Choroid plexus epithelial cell (primary cell): Measurements from ENCODE around the gene NAPSA.
"Not testable (repeated sequence)": the region's sequence is repeated elsewhere in the genome, so short reads cannot be mapped to it uniquely, and the experiment has no call there.

Experiments
- DNase-seq: peaks from one replicate; pipeline ENCODE4 v3.0.0-alpha.2; 2010; ENCODE audit warnings: low read depth
- H3K4me3 ChIP-seq: 2 replicates; pipeline ENCODE4 v1.5.1; 2011; ENCODE audit warnings: low read depth, mild to moderate bottlenecking, control low read depth, low read length, moderate library complexity
- CTCF ChIP-seq: conservative IDR thresholded peaks from 2 replicates; pipeline ENCODE4 v1.5.1; 2011; ENCODE audit warnings: low read depth, mild to moderate bottlenecking, control low read depth, inconsistent platforms, low read length, moderate library complexity

Gene NAPSA

GRCh38 chr19:50393589-50393988 is 28.1 kb upstream of the NAPSA start:
- H3K4me3 ChIP-seq: no peak overlapping the region
- no peak for TF ChIP-seq CTCF
- no peak for DNase-seq

- no peak for DNase-seq
- H3K4me3 ChIP-seq: no peak overlapping the region
- TF ChIP-seq CTCF: no peak
Measured at GRCh38 chr19:50392759-50393158, 27.3 kb upstream of the NAPSA start.

GRCh38 chr19:50390952-50391351 is 25.5 kb upstream of the NAPSA start:
- H3K4me3 ChIP-seq, DNase-seq: not testable (repeated sequence)

- DNase-seq, H3K4me3 ChIP-seq: not testable (repeated sequence)
Measured at GRCh38 chr19:50390295-50390694, 24.9 kb upstream of the NAPSA start.

GRCh38 chr19:50387868-50388245 is 22.4 kb upstream of the NAPSA start:
- no peak for TF ChIP-seq CTCF
- no peak for DNase-seq

GRCh38 chr19:50387176-50387867 is 21.9 kb upstream of the NAPSA start:
- TF ChIP-seq CTCF: no peak
- H3K4me3 ChIP-seq: no peak overlapping the region
- DNase-seq: peak; percentile 52

More at GRCh38 chr19:50387868-50388245, 22.4 kb upstream of the NAPSA start:
- H3K4me3 ChIP-seq: no peak overlapping the region

GRCh38 chr19:50384685-50385535 is 19.5 kb upstream of the NAPSA start:
- peak overlapping the region; percentile 67 for H3K4me3 ChIP-seq
- TF ChIP-seq CTCF: no peak
- DNase-seq: peak; percentile 52
